Measurements from ENCODE around the gene DLGAP5.

DLGAP5 gene

GRCh38 chr14:55223364-55223763 is 32.0 kb upstream of the DLGAP5 start:
- TF ChIP-seq, protein P1, sequence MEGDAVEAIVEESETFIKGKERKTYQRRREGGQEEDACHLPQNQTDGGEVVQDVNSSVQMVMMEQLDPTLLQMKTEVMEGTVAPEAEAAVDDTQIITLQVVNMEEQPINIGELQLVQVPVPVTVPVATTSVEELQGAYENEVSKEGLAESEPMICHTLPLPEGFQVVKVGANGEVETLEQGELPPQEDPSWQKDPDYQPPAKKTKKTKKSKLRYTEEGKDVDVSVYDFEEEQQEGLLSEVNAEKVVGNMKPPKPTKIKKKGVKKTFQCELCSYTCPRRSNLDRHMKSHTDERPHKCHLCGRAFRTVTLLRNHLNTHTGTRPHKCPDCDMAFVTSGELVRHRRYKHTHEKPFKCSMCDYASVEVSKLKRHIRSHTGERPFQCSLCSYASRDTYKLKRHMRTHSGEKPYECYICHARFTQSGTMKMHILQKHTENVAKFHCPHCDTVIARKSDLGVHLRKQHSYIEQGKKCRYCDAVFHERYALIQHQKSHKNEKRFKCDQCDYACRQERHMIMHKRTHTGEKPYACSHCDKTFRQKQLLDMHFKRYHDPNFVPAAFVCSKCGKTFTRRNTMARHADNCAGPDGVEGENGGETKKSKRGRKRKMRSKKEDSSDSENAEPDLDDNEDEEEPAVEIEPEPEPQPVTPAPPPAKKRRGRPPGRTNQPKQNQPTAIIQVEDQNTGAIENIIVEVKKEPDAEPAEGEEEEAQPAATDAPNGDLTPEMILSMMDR (IDR thresholded peaks at IDR 0.05; ENCODE audit: low read depth, low read length): no peak
- no peak overlapping the region for H3K4me3 ChIP-seq (replicated peaks in 1 of 2; ENCODE audit: low read depth in 2 of 2, low read length in 2 of 2)

GRCh38 chr14:55221968-55222367 is 30.6 kb upstream of the DLGAP5 start:
- DNase-seq (ENCODE audit: low read depth in 2 of 2): no peak
- H3K4me3 ChIP-seq (replicated peaks in 1 of 2; ENCODE audit: low read depth in 2 of 2, low read length in 2 of 2): no peak overlapping the region
- TF ChIP-seq, protein P1 (IDR thresholded peaks at IDR 0.05; ENCODE audit: low read depth, low read length): no peak

More at GRCh38 chr14:55223364-55223763, 32.0 kb upstream of the DLGAP5 start:
- no peak for DNase-seq (ENCODE audit: low read depth in 2 of 2)

DNA sequence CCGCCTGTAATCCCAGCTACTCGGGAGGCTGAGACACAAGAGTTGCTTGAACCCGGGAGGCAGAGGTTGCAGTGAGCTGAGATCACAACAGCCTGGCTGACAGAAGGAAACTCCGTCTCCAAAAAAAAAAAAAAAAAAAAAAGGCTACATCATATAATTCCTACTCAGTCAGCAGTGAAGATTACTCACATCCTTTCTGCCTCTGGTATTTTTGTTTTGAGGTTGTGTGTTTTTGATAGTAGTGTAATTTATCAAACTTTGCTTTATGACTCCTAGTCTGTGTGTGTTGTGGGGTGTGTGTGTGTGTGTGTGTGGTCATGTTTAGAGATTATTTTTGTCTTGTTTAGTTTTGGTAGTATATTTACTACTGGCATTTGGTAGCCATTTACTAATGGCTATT is 29.8 kb upstream of the DLGAP5 start:
- TF ChIP-seq, protein P1 (IDR thresholded peaks at IDR 0.05; ENCODE audit: low read depth, low read length): no peak

GRCh38 chr14:55220230-55220629 is 28.8 kb upstream of the DLGAP5 start:
- peak in 1 of 2 donors; percentile 44 for DNase-seq (ENCODE audit: low read depth in 2 of 2)
- TF ChIP-seq, protein P1 (IDR thresholded peaks at IDR 0.05; ENCODE audit: low read depth, low read length): no peak
- H3K4me3 ChIP-seq (replicated peaks in 1 of 2; ENCODE audit: low read depth in 2 of 2, low read length in 2 of 2): no peak overlapping the region

More for the DNA sequence above, 29.8 kb upstream of the DLGAP5 start:
- peak; percentile 58 to 79 for DNase-seq (ENCODE audit: low read depth in 2 of 2)
- H3K4me3 ChIP-seq (replicated peaks in 1 of 2; ENCODE audit: low read depth in 2 of 2, low read length in 2 of 2): no peak overlapping the region

GRCh38 chr14:55212634-55213033 is 21.2 kb upstream of the DLGAP5 start:
- TF ChIP-seq, protein P1 (IDR thresholded peaks at IDR 0.05; ENCODE audit: low read depth, low read length): no peak
- no peak overlapping the region for H3K4me3 ChIP-seq (replicated peaks in 1 of 2; ENCODE audit: low read depth in 2 of 2, low read length in 2 of 2)
- no peak for DNase-seq (ENCODE audit: low read depth in 2 of 2)

- DNase-seq (ENCODE audit: low read depth in 2 of 2): no peak
- TF ChIP-seq, protein P1 (IDR thresholded peaks at IDR 0.05; ENCODE audit: low read depth, low read length): no peak
- no peak overlapping the region for H3K4me3 ChIP-seq (replicated peaks in 1 of 2; ENCODE audit: low read depth in 2 of 2, low read length in 2 of 2)
Observed at GRCh38 chr14:55207832-55208231, 16.4 kb upstream of the DLGAP5 start.

DNA sequence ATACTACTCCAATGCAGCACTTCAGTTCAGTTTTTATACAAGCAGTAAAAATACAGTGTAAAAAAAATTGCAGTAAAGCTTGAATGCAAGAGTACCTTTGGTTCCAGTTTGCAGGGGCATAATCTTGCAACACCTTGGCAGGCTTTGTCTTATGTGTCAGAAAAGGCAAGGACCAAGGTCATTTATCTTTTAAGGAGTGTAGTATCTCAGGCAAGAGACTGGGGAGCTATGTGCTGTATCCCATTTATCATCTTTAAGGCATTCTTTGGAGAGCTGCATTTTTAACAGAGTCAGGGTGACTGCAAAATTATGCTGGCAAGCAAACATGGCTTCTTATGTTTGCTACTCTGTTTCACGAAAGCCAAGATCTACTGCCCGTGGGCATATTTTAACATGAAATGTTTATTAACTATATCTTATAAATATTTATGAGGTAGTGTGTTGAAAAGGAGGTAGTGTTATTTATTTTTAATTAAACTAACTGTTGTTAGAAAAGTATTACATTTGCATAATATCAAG is 14.8 kb upstream of the DLGAP5 start:
- TF ChIP-seq, protein P1 (IDR thresholded peaks at IDR 0.05; ENCODE audit: low read depth, low read length): no peak
- H3K4me3 ChIP-seq (replicated peaks in 1 of 2; ENCODE audit: low read depth in 2 of 2, low read length in 2 of 2): no peak overlapping the region
- DNase-seq (ENCODE audit: low read depth in 2 of 2): no peak
